Adrenal gland (tissue), 12 donors: ENCODE results near the gene GAK. TPM values are rescaled to one million over a fixed set of nuclear protein-coding genes. Genes with fewer than 3 reads are reported as not detected.

Experiments used
- DNase-seq, 7 donors: peaks; one replicate each; pipeline ENCODE4 v3.0.0-alpha.2; 2019 to 2020
- H3K27ac ChIP-seq, 5 donors: fragments of 200-600 bp; sonication (generic) in 4 of 5; 1 replicate in 3 of 5; 2 replicates in 2 of 5; pipeline versions ENCODE4 v1.5.1 to v1.8.0; 2016 to 2020; ENCODE audit warnings: mild to moderate bottlenecking in 1 of 5
- H3K27me3 ChIP-seq: fragments of 200-600 bp; 2 replicates; pipeline ENCODE4 v1.8.0; 2021
- H3K36me3 ChIP-seq, 2 donors: fragments of 200-600 bp; replicated peaks in 1 of 2; 1 replicate in 1 of 2; 2 replicates in 1 of 2; pipeline versions ENCODE4 v1.5.1 to v1.8.0; 2018 to 2022
- H3K4me1 ChIP-seq, 2 donors: fragments of 200-600 bp; replicated peaks in 1 of 2; 1 replicate in 1 of 2; 2 replicates in 1 of 2; pipeline versions ENCODE4 v1.5.1 to v1.8.0; 2018 to 2021
- H3K4me3 ChIP-seq, 4 donors: fragments of 200-600 bp; sonication (generic) in 3 of 4; one replicate each; pipeline ENCODE4 v1.5.1; 2016 to 2018
- H3K9me3 ChIP-seq, 3 donors: fragments of 200-600 bp; sonication (generic) in 1 of 3; replicated peaks in 1 of 3; 1 replicate in 2 of 3; 2 replicates in 1 of 3; pipeline versions ENCODE4 v1.5.1 to v1.8.0; 2016 to 2021
- POLR2A ChIP-seq, 2 donors: fragments of 450-650 bp; IDR thresholded peaks; one replicate each; pipeline ENCODE4 v1.6.1; 2017; ENCODE audit warnings: antibody characterized with exemption in 2 of 2, mild to moderate bottlenecking in 2 of 2, moderate library complexity in 1 of 2
- WGBS, 4 donors: extraction: QIAGEN DNeasy Blood & Tissue Kit in 2 of 4; methylation state at CpG; one replicate each; pipeline versions ENCODE4 v1.1.5 to v1.1.7; 2013 to 2017; 5-methylcytosine and 5-hydroxymethylcytosine counted together
- intact Hi-C, 2 donors: fragments of 100-400 bp; cut with DNase I; formaldehyde crosslinking; loops; one replicate each; pipeline versions ENCODE4 v1.14.1 to v1.15.0; 2022 to 2023
- polyA plus RNA-seq, 3 donors: library from polyadenylated mRNA; stranded (reverse); fragments of 200-250 nt in 2 of 3; fragments of 350-450 nt in 1 of 3; fragmentation: Illumina TruSeq in 1 of 3; extraction: RNeasy Lipid Tissue Mini Kit (QIAGEN cat#74804) in 1 of 3; gene quantifications; one replicate each; pipeline ENCODE4 v1.2.3, GENCODE V29; 2013 to 2014
- total RNA-seq, 9 donors: library from RNA; depleted of rRNA in 4 of 9; stranded (reverse); fragments of >200 nt in 4 of 9; fragments of 120-200 nt in 1 of 9; fragmentation: NEBNext Ultra II Directional in 1 of 9; extraction: Animal tissue kit (Norgen Biotek cat#: 25700) in 1 of 9; gene quantifications; one replicate each; pipeline versions ENCODE4 v1.1.0 to v1.2.4, GENCODE V29; 2013 to 2023
- TF ChIP-seq, protein P1 (sequence below), 6 experiments: fragments of 450-650 bp in 4 of 6; fragments of 200-600 bp in 2 of 6; sonication (generic) in 1 of 6; IDR thresholded peaks; 1 replicate in 5 of 6; 2 replicates in 1 of 6; pipeline versions ENCODE4 v1.5.1 to v1.8.0; 2016 to 2021; ENCODE audit warnings: antibody characterized with exemption in 6 of 6, mild to moderate bottlenecking in 2 of 6, moderate library complexity in 1 of 6
- donor health status: healthy with polysubstance abuse.
- donor health status: Bipolar disorder and iron deficiency.
- donor health status: DM: yes; HTN: yes; CAD: no.
- donor health status: DM: no; HTN: no; CAD: no.
- donor health status: DM: no; HTN: no; CAD: no.
- donor health status: DM: yes; HTN: yes; CAD: no.

The GAK gene
- total and polyA plus RNA-seq, 12 donors: 39.0 to 381 (median 132) TPM

DNA sequence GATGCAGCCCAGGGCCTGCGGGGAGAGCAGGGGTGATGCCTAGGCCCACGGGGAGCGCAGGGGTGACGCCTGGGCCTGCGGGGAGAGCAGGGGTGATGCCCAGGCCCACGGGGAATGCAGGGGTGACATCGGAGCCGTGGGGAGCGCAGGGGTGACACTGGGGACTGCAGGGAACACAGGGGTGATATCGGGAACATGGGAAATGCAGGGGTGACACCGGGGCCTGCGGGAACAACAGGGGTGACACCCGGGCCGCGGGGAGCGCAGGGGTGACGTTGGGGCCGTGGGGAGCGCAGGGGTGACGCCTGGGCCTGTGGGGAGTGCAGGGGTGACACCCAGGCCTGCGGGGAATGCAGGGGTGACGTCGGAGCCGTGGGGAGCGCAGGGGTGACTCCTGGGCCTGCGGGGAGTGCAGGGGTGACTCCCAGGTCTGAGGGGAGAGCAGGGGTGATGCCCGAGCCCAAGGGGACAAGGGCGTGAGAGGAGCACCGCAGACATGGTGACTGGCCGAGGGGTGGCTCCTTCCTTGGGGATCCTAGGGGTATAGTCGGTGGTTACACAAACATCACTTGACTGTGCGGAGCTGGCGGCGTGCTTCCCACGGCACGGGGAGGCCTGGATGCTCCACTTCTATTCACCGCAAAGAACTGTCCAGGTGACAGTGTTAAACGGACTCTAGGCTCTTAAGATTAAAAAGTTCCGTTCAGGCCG, 38.0 kb downstream of the GAK start:
- Histone ChIP-seq H3K4me1 (no peaks in the 10 kb centered on the region), H3K36me3 (peaks cover 0 to 52% of the 10 kb centered on the region in 2 donors), H3K4me3 (no peak overlapping the region), H3K9me3 (no peaks in the 10 kb centered on the region), H3K27ac (no peak overlapping the region), H3K27me3 (no peaks in the 10 kb centered on the region)
- intact Hi-C loops: no loop called here
- TF ChIP-seq POLR2A (IDR thresholded peaks at IDR 0.05): no peak
- TF ChIP-seq, protein P1, sequence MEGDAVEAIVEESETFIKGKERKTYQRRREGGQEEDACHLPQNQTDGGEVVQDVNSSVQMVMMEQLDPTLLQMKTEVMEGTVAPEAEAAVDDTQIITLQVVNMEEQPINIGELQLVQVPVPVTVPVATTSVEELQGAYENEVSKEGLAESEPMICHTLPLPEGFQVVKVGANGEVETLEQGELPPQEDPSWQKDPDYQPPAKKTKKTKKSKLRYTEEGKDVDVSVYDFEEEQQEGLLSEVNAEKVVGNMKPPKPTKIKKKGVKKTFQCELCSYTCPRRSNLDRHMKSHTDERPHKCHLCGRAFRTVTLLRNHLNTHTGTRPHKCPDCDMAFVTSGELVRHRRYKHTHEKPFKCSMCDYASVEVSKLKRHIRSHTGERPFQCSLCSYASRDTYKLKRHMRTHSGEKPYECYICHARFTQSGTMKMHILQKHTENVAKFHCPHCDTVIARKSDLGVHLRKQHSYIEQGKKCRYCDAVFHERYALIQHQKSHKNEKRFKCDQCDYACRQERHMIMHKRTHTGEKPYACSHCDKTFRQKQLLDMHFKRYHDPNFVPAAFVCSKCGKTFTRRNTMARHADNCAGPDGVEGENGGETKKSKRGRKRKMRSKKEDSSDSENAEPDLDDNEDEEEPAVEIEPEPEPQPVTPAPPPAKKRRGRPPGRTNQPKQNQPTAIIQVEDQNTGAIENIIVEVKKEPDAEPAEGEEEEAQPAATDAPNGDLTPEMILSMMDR (IDR thresholded peaks at IDR 0.05): no peak
- no peak for DNase-seq
- WGBS, 4 donors: 91 to 94% (median 94%) methylated on average over 37 to 40 of the region's 40 CpGs

DNA sequence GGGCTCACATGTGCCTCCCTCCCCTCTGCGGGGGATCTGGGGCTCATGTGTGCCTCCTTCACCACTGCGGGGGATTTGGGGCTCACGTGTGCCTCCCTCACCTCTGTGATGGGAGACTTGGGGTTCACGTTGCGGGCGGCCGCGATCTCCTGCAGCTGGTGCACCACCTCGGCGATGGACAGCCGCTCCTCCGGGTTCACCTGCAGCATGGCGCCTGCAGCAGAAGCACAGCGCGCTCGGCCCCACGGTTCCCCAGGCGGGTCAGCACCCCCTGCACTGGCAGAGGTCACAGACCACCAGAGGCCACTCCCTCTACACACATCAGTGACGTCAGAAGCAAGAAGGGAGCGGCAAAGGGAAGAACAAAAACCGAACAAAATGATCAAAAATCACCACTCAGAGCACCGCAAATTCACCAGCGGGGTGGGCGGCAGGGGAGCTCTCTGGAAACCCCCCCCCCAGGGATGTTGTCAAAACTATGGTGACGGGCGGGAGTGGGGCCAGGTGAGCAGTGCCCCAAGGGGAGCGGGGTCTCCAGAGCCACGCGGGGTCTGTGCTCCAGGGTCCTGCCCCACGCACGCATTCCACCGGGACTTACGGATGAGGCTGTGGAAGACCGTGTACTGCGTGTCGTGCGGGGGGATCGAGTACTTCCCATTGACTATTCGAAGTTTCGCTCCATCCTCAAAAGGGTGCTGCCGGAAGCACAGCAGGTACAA, 38.7 kb downstream of the GAK start:
- WGBS, 4 donors: 90 to 95% (median 93%) methylated on average over 26 to 41 of the region's 41 CpGs
- no peak overlapping the region for H3K4me3 ChIP-seq
- H3K27ac ChIP-seq: no peak overlapping the region
- DNase-seq: no peak
- H3K36me3 ChIP-seq: peaks cover 0 to 59% of the 10 kb centered on the region in 2 donors
- TF ChIP-seq POLR2A (IDR thresholded peaks at IDR 0.05): no peak
- TF ChIP-seq, protein P1 (IDR thresholded peaks at IDR 0.05): no peak
- intact Hi-C loops: no loop called here
- H3K27me3 ChIP-seq: no peaks in the 10 kb centered on the region
- no peaks in the 10 kb centered on the region for H3K4me1 ChIP-seq
- H3K9me3 ChIP-seq: no peaks in the 10 kb centered on the region

DNA sequence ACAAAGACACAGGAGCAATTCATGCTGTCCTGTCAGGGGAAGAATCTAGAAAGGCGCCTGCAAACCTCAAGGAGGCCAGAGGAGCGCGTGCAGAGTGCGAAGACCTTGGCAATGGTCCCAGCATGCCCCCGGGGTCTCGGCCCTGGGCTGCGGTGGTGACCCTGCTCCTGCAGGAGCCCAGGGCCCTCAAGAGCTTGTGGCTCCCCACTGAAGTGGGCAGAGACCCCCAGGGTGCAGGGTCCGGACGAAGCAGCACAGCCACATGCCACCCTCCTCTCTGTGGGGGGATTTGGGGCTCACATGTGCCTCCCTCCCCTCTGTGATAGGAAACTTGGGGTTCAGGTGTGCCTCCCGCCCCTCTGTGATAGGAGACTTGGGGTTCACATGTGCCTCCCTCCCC, 39.3 kb downstream of the GAK start:
- H3K27me3 ChIP-seq: no peaks in the 10 kb centered on the region
- DNase-seq: no peak
- TF ChIP-seq POLR2A (IDR thresholded peaks at IDR 0.05): no peak
- TF ChIP-seq, protein P1 (IDR thresholded peaks at IDR 0.05): no peak
- intact Hi-C loops: no loop called here
- no peak overlapping the region for H3K4me3 ChIP-seq
- no peak overlapping the region for H3K27ac ChIP-seq
- H3K9me3 ChIP-seq: no peaks in the 10 kb centered on the region
- WGBS, 4 donors: 90 to 94% (median 93%) methylated on average over 8 to 10 of the region's 10 CpGs
- H3K36me3 ChIP-seq: peaks cover 0 to 62% of the 10 kb centered on the region in 2 donors
- H3K4me1 ChIP-seq: no peaks in the 10 kb centered on the region

DNA sequence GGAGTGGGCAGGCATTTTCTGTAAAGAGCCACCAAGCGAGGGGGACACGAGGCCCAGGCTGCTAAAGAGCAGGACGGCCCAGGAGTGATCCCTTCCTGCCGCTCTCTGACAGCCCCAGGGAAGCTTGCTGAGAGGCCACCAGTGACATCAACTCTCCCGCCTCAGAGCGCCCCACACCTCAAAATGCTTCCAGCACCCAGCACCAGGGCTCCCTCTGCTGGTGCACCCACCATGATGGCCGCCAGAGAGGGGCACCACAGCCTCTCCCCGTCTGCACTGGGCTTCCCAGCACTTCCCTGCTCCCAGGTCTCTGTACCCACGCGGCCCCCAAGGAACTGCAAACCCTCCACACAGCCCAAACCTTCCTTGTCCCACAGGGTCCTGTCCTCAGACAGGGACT, 40.4 kb downstream of the GAK start:
- Histone ChIP-seq H3K4me3 (no peak overlapping the region), H3K27me3 (no peaks in the 10 kb centered on the region), H3K36me3 (peaks cover 0 to 52% of the 10 kb centered on the region in 2 donors), H3K9me3 (no peaks in the 10 kb centered on the region), H3K4me1 (no peaks in the 10 kb centered on the region), H3K27ac (no peak overlapping the region)
- peak in 1 of 7 donors; percentile 41 for DNase-seq
- WGBS, 4 donors: 77 to 91% (median 88%) methylated on average over 3 to 10 of the region's 10 CpGs
- no peak for TF ChIP-seq POLR2A (IDR thresholded peaks at IDR 0.05)
- TF ChIP-seq, protein P1 (IDR thresholded peaks at IDR 0.05): peak in 2 of 6 experiments; percentile 16 to 21
- intact Hi-C loops: no loop called here
